ENCODE measurements around the gene TMEM234.

GRCh38 chr1:32184650-32185049 is 37.5 kb downstream of the TMEM234 start:
- TF ChIP-seq CTCF (IDR thresholded peaks at IDR 0.05; ENCODE audit: poor library complexity) (no peak), EZH2 (IDR thresholded peaks at IDR 0.05; ENCODE audit: borderline replicate concordance) (no peak)

All from hepatocyte (in vitro differentiated cells).